Keratinocyte (primary cell): ENCODE data around the gene TMEM248.
A peak's percentile ranks its signal among the peaks of the same experiment; 100 is the strongest.
"Not testable (repeated sequence)": the region's sequence is repeated elsewhere in the genome, so short reads cannot be mapped to it uniquely, and the experiment has no call there.

Source experiments
- EZH2 ChIP-seq: IDR thresholded peaks from one replicate; pipeline ENCODE4 v1.6.1; 2012; ENCODE audit warnings: inconsistent platforms, mild to moderate bottlenecking, low read length, moderate library complexity
- TF ChIP-seq, protein P1 (sequence below), 3 experiments: IDR thresholded peaks in 1 of 3; conservative IDR thresholded peaks in 1 of 3; optimal IDR thresholded peaks in 1 of 3; 2 replicates in 2 of 3; 3 replicates in 1 of 3; pipeline versions ENCODE3 to v1.5.1; 2011; ENCODE audit warnings: low read length in 3 of 3, mild to moderate bottlenecking in 3 of 3, moderate library complexity in 2 of 3, control low read depth in 1 of 3, inconsistent platforms in 1 of 3; ENCODE audit not compliant: insufficient read depth in 2 of 3; ENCODE audit errors: extremely low read depth in 1 of 3

DNA sequence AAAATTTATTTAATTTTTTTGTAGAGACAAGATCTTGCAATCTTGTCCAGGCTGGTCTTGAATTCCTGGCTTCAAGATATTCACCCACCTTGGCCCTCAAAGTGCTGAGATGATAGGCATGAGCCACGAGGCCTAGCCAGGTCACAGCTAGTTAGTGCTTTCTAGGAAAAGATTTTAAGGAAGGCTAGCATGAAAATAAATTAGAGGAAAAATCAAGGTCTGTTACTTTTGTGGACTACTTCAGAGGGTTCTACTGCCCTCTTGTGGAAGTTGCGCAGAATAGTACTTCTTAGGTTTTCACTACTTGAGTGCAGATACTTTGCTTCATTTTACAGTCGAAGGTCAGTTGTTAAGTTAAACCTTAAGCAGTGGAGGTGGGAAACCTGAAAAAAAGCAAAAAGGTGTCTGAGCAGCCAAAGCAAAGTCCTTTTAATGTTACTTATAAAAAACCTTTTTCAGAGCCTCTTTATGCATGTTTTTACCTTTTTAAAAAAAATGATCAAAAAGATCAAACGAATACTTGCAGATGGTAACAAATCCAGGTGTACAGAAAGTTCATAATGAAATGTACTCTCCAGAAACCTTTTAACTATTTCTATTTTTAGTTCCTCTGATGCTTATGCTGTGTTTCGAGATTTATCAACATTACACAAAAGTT is 79.7 kb downstream of the TMEM248 start:
- TF ChIP-seq, protein P1, sequence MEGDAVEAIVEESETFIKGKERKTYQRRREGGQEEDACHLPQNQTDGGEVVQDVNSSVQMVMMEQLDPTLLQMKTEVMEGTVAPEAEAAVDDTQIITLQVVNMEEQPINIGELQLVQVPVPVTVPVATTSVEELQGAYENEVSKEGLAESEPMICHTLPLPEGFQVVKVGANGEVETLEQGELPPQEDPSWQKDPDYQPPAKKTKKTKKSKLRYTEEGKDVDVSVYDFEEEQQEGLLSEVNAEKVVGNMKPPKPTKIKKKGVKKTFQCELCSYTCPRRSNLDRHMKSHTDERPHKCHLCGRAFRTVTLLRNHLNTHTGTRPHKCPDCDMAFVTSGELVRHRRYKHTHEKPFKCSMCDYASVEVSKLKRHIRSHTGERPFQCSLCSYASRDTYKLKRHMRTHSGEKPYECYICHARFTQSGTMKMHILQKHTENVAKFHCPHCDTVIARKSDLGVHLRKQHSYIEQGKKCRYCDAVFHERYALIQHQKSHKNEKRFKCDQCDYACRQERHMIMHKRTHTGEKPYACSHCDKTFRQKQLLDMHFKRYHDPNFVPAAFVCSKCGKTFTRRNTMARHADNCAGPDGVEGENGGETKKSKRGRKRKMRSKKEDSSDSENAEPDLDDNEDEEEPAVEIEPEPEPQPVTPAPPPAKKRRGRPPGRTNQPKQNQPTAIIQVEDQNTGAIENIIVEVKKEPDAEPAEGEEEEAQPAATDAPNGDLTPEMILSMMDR (optimal IDR thresholded peaks at IDR 0.05 in 1 of 3, IDR thresholded peaks at IDR 0.05 in 1 of 3, conservative IDR thresholded peaks at IDR 0.05 in 1 of 3; ENCODE audit: extremely low read depth in 1 of 3, insufficient read depth in 2 of 3, low read length in 3 of 3) = peak in 1 of 3 experiments; percentile 7
- not testable (repeated sequence) for TF ChIP-seq EZH2
